DOHH2 (cell line): Measurements from ENCODE around the gene ANGPTL3.

Source experiments
- CTCF ChIP-seq: fragments of 200-600 bp; sonication (generic); IDR thresholded peaks from one replicate; pipeline ENCODE4 v1.5.1; 2014; ENCODE audit warnings: antibody characterized with exemption, mild to moderate bottlenecking, low read depth, low read length; ENCODE audit not compliant: poor library complexity, severe bottlenecking
- EZH2phosphoT487 ChIP-seq: fragments of 200-600 bp; sonication (generic); IDR thresholded peaks from 2 replicates; pipeline ENCODE4 v1.6.1; 2017; ENCODE audit warnings: borderline replicate concordance, mild to moderate bottlenecking, antibody characterized with exemption, low read length, moderate library complexity, mixed read lengths

DNA sequence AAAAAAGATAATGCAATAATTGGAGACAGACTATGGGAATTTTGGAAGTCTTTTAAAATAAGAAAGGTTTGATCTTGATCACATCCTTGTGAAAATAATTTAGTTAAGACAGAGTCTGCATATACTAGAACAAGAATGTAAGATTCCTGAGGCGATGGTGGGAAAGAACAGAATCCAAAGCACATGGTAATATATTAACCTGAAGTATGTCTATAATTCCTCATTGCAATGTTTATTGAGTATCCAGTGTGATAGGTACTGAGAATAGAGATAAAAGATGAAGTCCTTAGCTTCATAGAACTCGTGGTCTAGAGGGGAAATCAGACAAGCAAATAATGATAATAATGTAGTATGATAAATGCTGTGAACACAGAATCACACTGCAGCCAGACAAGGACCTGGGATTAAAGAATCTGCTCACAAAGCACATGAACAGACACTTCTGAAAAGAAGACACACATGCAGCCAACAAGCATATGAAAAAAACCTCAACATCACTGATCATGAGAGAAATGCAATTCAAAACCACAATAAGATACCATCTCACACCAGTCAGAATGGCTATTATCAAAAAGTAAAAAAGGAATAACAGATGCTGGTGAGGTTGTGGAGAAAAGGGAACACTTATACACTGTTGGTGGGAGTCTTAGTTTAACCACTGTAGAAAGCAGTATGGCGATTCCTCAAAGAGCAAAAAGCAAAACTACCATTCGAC lies 6.9 kb upstream of the ANGPTL3 start:
- TF ChIP-seq CTCF, result no peak
- no peak for TF ChIP-seq EZH2phosphoT487
